ENCODE data around the gene OR1M1.
"Not testable (repeated sequence)": the region's sequence is repeated elsewhere in the genome, so short reads cannot be mapped to it uniquely, and the experiment has no call there.

OR1M1 gene

GRCh38 chr19:9086761-9087160 is at the start of gene OR1M1:
Gene OR1M1, plus strand, starts transcription at chr19:9087061. Its CDS starts 6,184 bp downstream, at chr19:9093245.
- no peak within 1 kb of the TSS for H3K4me3 ChIP-seq (ENCODE audit: low read depth, low read length)

- H3K4me3 ChIP-seq (ENCODE audit: low read depth, low read length): no peak overlapping the region
Measured at GRCh38 chr19:9037400-9038062, 49.3 kb upstream of the OR1M1 start.

- H3K4me3 ChIP-seq (ENCODE audit: low read depth, low read length): no peak overlapping the region
Measured at GRCh38 chr19:9039728-9040127, 47.1 kb upstream of the OR1M1 start.

GRCh38 chr19:9040131-9040530 is 46.7 kb upstream of the OR1M1 start:
- H3K4me3 ChIP-seq (ENCODE audit: low read depth, low read length): no peak overlapping the region

GRCh38 chr19:9041023-9041422 is 45.8 kb upstream of the OR1M1 start:
- H3K4me3 ChIP-seq (ENCODE audit: low read depth, low read length): no peak overlapping the region

GRCh38 chr19:9043524-9043923 is 43.3 kb upstream of the OR1M1 start:
- H3K4me3 ChIP-seq (ENCODE audit: low read depth, low read length): no peak overlapping the region

- no peak overlapping the region for H3K4me3 ChIP-seq (ENCODE audit: low read depth, low read length)
Measured at GRCh38 chr19:9044449-9044848, 42.4 kb upstream of the OR1M1 start.

- H3K4me3 ChIP-seq (ENCODE audit: low read depth, low read length): no peak overlapping the region
Measured at GRCh38 chr19:9046694-9047093, 40.2 kb upstream of the OR1M1 start.

GRCh38 chr19:9052894-9053293 is 34.0 kb upstream of the OR1M1 start:
- H3K4me3 ChIP-seq (ENCODE audit: low read depth, low read length): no peak overlapping the region

GRCh38 chr19:9053674-9054073 is 33.2 kb upstream of the OR1M1 start:
- not testable (repeated sequence) for H3K4me3 ChIP-seq (ENCODE audit: low read depth, low read length)

GRCh38 chr19:9054207-9054606 is 32.7 kb upstream of the OR1M1 start:
- no peak overlapping the region for H3K4me3 ChIP-seq (ENCODE audit: low read depth, low read length)

- no peak overlapping the region for H3K4me3 ChIP-seq (ENCODE audit: low read depth, low read length)
Measured at GRCh38 chr19:9054765-9055164, 32.1 kb upstream of the OR1M1 start.

- H3K4me3 ChIP-seq (ENCODE audit: low read depth, low read length): not testable (repeated sequence)
Measured at GRCh38 chr19:9056131-9056530, 30.7 kb upstream of the OR1M1 start.

GRCh38 chr19:9057505-9058258 is 29.2 kb upstream of the OR1M1 start:
- H3K4me3 ChIP-seq (ENCODE audit: low read depth, low read length): no peak overlapping the region

- H3K4me3 ChIP-seq (ENCODE audit: low read depth, low read length): no peak overlapping the region
Measured at GRCh38 chr19:9058905-9059667, 27.8 kb upstream of the OR1M1 start.

- H3K4me3 ChIP-seq (ENCODE audit: low read depth, low read length): no peak overlapping the region
Measured at GRCh38 chr19:9060564-9061340, 26.1 kb upstream of the OR1M1 start.

GRCh38 chr19:9061879-9062278 is 25.0 kb upstream of the OR1M1 start:
- H3K4me3 ChIP-seq (ENCODE audit: low read depth, low read length): no peak overlapping the region

GRCh38 chr19:9065457-9066014 is 21.3 kb upstream of the OR1M1 start:
- H3K4me3 ChIP-seq (ENCODE audit: low read depth, low read length): no peak overlapping the region

GRCh38 chr19:9070066-9070465 is 16.8 kb upstream of the OR1M1 start:
- no peak overlapping the region for H3K4me3 ChIP-seq (ENCODE audit: low read depth, low read length)

GRCh38 chr19:9071720-9072119 is 15.1 kb upstream of the OR1M1 start:
- not testable (repeated sequence) for H3K4me3 ChIP-seq (ENCODE audit: low read depth, low read length)

GRCh38 chr19:9073806-9074205 is 13.1 kb upstream of the OR1M1 start:
- no peak overlapping the region for H3K4me3 ChIP-seq (ENCODE audit: low read depth, low read length)
